Effector CD4-positive, alpha-beta T cell (primary cell): ENCODE data around the gene ZACN.
"Not testable (repeated sequence)": the region's sequence is repeated elsewhere in the genome, so short reads cannot be mapped to it uniquely, and the experiment has no call there.

Experiments
- DNase-seq: peaks from one replicate; pipeline ENCODE4 v3.0.0-alpha.2; 2020
- total RNA-seq: gene quantifications from one replicate; lab custom pipeline; 2026; lab: John Stamatoyannopoulos, UW

The ZACN gene
- 0.56 reads per million for total RNA-seq

GRCh38 chr17:76078860-76079534 is at the start of gene ZACN:
TSS of gene ZACN (plus strand) at chr17:76079182. CDS start at chr17:76079265, 83 bp downstream.
- no peak for DNase-seq

- no peak for DNase-seq
Observed at GRCh38 chr17:76032073-76032779, 46.8 kb upstream of the ZACN start.

GRCh38 chr17:76032780-76033108 is 46.2 kb upstream of the ZACN start:
- DNase-seq, result no peak

- no peak for DNase-seq
Observed at GRCh38 chr17:76033139-76033538, 45.8 kb upstream of the ZACN start.

GRCh38 chr17:76034428-76035350 is 44.3 kb upstream of the ZACN start:
- no peak for DNase-seq

GRCh38 chr17:76036497-76037261 is 42.3 kb upstream of the ZACN start:
- DNase-seq, result no peak

GRCh38 chr17:76038050-76038449 is 40.9 kb upstream of the ZACN start:
- no peak for DNase-seq

GRCh38 chr17:76039121-76039520 is 39.9 kb upstream of the ZACN start:
- no peak for DNase-seq

GRCh38 chr17:76040376-76040775 is 38.6 kb upstream of the ZACN start:
- DNase-seq, result no peak

GRCh38 chr17:76042868-76043267 is 36.1 kb upstream of the ZACN start:
- not testable (repeated sequence) for DNase-seq

GRCh38 chr17:76044475-76045007 is 34.4 kb upstream of the ZACN start:
- DNase-seq, result not testable (repeated sequence)

- no peak for DNase-seq
Observed at GRCh38 chr17:76046064-76046463, 32.9 kb upstream of the ZACN start.

- DNase-seq, result no peak
Observed at GRCh38 chr17:76048025-76048605, 30.9 kb upstream of the ZACN start.

GRCh38 chr17:76048711-76049110 is 30.3 kb upstream of the ZACN start:
- DNase-seq, result no peak

GRCh38 chr17:76049239-76049638 is 29.7 kb upstream of the ZACN start:
- DNase-seq, result no peak

GRCh38 chr17:76049836-76050537 is 29.0 kb upstream of the ZACN start:
- DNase-seq, result no peak

- DNase-seq, result no peak
Observed at GRCh38 chr17:76050538-76051467, 28.2 kb upstream of the ZACN start.

- no peak for DNase-seq
Observed at GRCh38 chr17:76051561-76051960, 27.4 kb upstream of the ZACN start.

GRCh38 chr17:76053246-76054111 is 25.5 kb upstream of the ZACN start:
- DNase-seq, result no peak
